ENCODE results near the gene FOXC2.

The FOXC2 gene

GRCh38 chr16:86563469-86564345 lies 2.9 kb upstream of the FOXC2 start:
- TF ChIP-seq SIN3A (IDR thresholded peaks at IDR 0.05; ENCODE audit: borderline replicate concordance, insufficient read depth, low read length) (no peak), REST (IDR thresholded peaks at IDR 0.05; ENCODE audit: insufficient read depth in 1 of 2, low read depth in 2 of 2, low read length in 2 of 2) (no peak), FOXP2 (optimal IDR thresholded peaks at IDR 0.05; ENCODE audit: borderline replicate concordance, extremely low read depth, extremely low read length, insufficient read depth) (no peak), POLR2AphosphoS5 (IDR thresholded peaks at IDR 0.05; ENCODE audit: low read depth, low read length) (no peak), TAF1 (IDR thresholded peaks at IDR 0.05; ENCODE audit: borderline replicate concordance, insufficient read depth, low read length) (no peak)

GRCh38 chr16:86565181-86565631 lies 1.4 kb upstream of the FOXC2 start:
- TF ChIP-seq REST (IDR thresholded peaks at IDR 0.05; ENCODE audit: insufficient read depth in 1 of 2, low read depth in 2 of 2, low read length in 2 of 2) (no peak), TAF1 (IDR thresholded peaks at IDR 0.05; ENCODE audit: borderline replicate concordance, insufficient read depth, low read length) (no peak)

GRCh38 chr16:86565644-86566511 lies 751 bp upstream of the FOXC2 start:
- TF ChIP-seq FOXP2 (optimal IDR thresholded peaks at IDR 0.05; ENCODE audit: borderline replicate concordance, extremely low read depth, extremely low read length, insufficient read depth) (no peak), REST (IDR thresholded peaks at IDR 0.05; ENCODE audit: insufficient read depth in 1 of 2, low read depth in 2 of 2, low read length in 2 of 2) (no peak), POLR2AphosphoS5 (IDR thresholded peaks at IDR 0.05; ENCODE audit: low read depth, low read length) (no peak), TAF1 (IDR thresholded peaks at IDR 0.05; ENCODE audit: borderline replicate concordance, insufficient read depth, low read length) (no peak), SIN3A (IDR thresholded peaks at IDR 0.05; ENCODE audit: borderline replicate concordance, insufficient read depth, low read length) (no peak)

- TF ChIP-seq TAF1 (IDR thresholded peaks at IDR 0.05; ENCODE audit: borderline replicate concordance, insufficient read depth, low read length) (0 out of 2 replicates have a peak, but pooled peaks have one; percentile 1), FOXP2 (optimal IDR thresholded peaks at IDR 0.05; ENCODE audit: borderline replicate concordance, extremely low read depth, extremely low read length, insufficient read depth) (no peak)
Observed at GRCh38 chr16:86566966-86567700, 504 bp downstream of the FOXC2 start.

All from PFSK-1 (cell line).